Endodermal cell (in vitro differentiated cells): ENCODE results near the gene SMOC2. TPM values are rescaled to one million over a fixed set of nuclear protein-coding genes. Genes with fewer than 3 reads are reported as not detected.

Experiments
- DNase-seq: peaks from one replicate; pipeline ENCODE4 v3.0.0-alpha.2; 2017
- H3K27ac ChIP-seq: 2 replicates; pipeline ENCODE4 v1.5.1; 2013; ENCODE audit warnings: mild to moderate bottlenecking, low read depth, low read length, moderate library complexity
- H3K27me3 ChIP-seq: 2 replicates; pipeline ENCODE4 v1.6.1; 2013; ENCODE audit warnings: mild to moderate bottlenecking, low read length, moderate library complexity; ENCODE audit not compliant: insufficient read depth, control insufficient read depth, poor library complexity, severe bottlenecking
- H3K36me3 ChIP-seq: 2 replicates; pipeline ENCODE4 v1.7.0; 2013; ENCODE audit warnings: mild to moderate bottlenecking, low read length, moderate library complexity; ENCODE audit not compliant: control insufficient read depth, insufficient read depth
- H3K4me1 ChIP-seq: one replicate; pipeline ENCODE4 v1.7.0; 2013; ENCODE audit warnings: low read length; ENCODE audit not compliant: control insufficient read depth, insufficient read depth
- H3K4me3 ChIP-seq: 2 replicates; pipeline ENCODE4 v1.5.1; 2013; ENCODE audit warnings: mild to moderate bottlenecking, low read length, moderate library complexity
- H3K9ac ChIP-seq: 2 replicates; pipeline ENCODE4 v1.6.1; 2013; ENCODE audit warnings: mild to moderate bottlenecking, low read length, moderate library complexity; ENCODE audit not compliant: poor library complexity, severe bottlenecking; ENCODE audit errors: extremely low read depth
- H3K9me3 ChIP-seq: 2 replicates; pipeline ENCODE4 v1.6.1; 2013; ENCODE audit warnings: mild to moderate bottlenecking, low read length, moderate library complexity; ENCODE audit not compliant: control insufficient read depth
- H3K27ac Mint-ChIP-seq: 2 replicates; pipeline ENCODE4 v1.8.0; 2020; ENCODE audit warnings: mixed read lengths
- H3K27me3 Mint-ChIP-seq: 2 replicates; pipeline ENCODE4 v1.8.0; 2021; ENCODE audit warnings: mild to moderate bottlenecking, mixed read lengths; ENCODE audit not compliant: insufficient read depth
- H3K36me3 Mint-ChIP-seq: 2 replicates; pipeline ENCODE4 v1.8.0; 2020; ENCODE audit warnings: low read depth, mixed read lengths
- H3K4me1 Mint-ChIP-seq: 2 replicates; pipeline ENCODE4 v1.8.0; 2020; ENCODE audit warnings: mixed read lengths
- H3K4me3 Mint-ChIP-seq: 2 replicates; pipeline ENCODE4 v1.8.0; 2020; ENCODE audit warnings: mild to moderate bottlenecking, moderate library complexity, mixed read lengths
- H3K9me3 Mint-ChIP-seq: 2 replicates; pipeline ENCODE4 v1.8.0; 2020; ENCODE audit warnings: mild to moderate bottlenecking, mixed read lengths
- WGBS, 2 experiments: methylation state at CpG; one replicate each; pipeline versions ENCODE4 v1.1.5 to v1.1.7; 2013; ENCODE audit warnings: missing lambda C conversion rate in 2 of 2, mixed read lengths in 1 of 2; ENCODE audit not compliant: insufficient coverage in 1 of 2, insufficient read length in 1 of 2; 5-methylcytosine and 5-hydroxymethylcytosine counted together
- total RNA-seq, 2 donors: library from RNA; stranded (reverse); fragmentation: NEBNext Ultra II Directional in 1 of 2; extraction: Animal tissue kit (Norgen Biotek cat#: 25700) in 1 of 2; gene quantifications; 2 replicates in 1 of 2; 3 replicates in 1 of 2; pipeline ENCODE4 v1.2.1, GENCODE V29; 2021
- TF ChIP-seq, protein P1 (sequence below): fragments of 200-600 bp; sonication (generic); conservative IDR thresholded peaks from 2 replicates; pipeline ENCODE4 v1.5.0; 2021; ENCODE audit warnings: antibody characterized with exemption, mild to moderate bottlenecking

Gene SMOC2
- total RNA-seq, 2 donors from 2014 or later: 0.20 TPM; not detected in 1

DNA sequence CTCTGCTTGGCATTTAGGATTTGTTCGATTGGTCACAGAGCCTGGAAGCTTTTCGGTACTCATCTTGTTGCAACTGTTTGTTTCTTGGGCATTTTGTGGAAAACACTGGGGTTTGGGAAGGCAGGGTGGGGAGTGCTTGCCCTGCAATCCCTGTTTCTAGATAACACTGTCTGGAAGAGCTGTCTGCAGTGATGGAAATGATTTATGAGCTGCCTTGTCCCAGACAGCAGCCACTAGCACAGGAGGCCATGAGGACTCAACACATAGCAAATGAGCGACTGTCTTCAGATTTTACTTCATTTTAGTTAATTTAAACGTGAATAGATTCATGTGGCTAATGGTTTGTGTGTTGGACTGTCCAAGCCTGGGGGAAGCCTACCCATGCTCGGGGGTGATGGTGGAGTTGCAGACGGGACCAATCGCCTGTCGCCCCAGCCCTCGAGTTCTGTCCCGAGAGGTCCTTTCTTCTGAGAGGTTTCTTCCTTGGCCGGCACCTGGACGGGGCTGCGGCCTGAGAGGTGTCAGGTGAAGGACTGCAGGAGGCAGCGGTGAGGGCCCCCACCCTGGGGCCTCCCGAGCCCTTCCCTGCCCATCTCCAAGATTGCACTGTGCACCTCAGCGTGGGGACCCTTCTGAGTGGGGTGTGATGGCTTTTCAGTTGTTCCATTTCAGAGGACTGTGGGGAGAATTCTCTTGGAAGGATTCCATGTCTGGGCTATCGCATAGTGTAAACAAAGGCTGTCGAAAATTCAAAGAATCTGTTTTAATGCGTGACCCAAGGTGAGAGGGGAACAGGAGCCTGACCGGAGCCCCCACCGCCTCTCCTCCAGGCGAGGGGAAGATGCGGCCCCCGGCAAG, 55.4 kb downstream of the SMOC2 start:
- H3K4me1 ChIP-seq: no peaks in the 10 kb centered on the region
- 90 to 93% methylated on average over 15 to 24 of the region's 24 CpGs for WGBS, 2 experiments
- H3K36me3 ChIP-seq: no peaks in the 10 kb centered on the region
- Mint-ChIP-seq H3K4me1 (peaks cover 14% of the 10 kb centered on the region), H3K4me3 (no peak overlapping the region), H3K36me3 (no peaks in the 10 kb centered on the region), H3K27ac (no peak overlapping the region), H3K27me3 (peaks cover 6% of the 10 kb centered on the region), H3K9me3 (no peaks in the 10 kb centered on the region)
- H3K9me3 ChIP-seq: no peaks in the 10 kb centered on the region
- H3K4me3 ChIP-seq: no peak overlapping the region
- H3K9ac ChIP-seq: no peak overlapping the region
- no peak for DNase-seq
- no peaks in the 10 kb centered on the region for H3K27me3 ChIP-seq
- TF ChIP-seq, protein P1, sequence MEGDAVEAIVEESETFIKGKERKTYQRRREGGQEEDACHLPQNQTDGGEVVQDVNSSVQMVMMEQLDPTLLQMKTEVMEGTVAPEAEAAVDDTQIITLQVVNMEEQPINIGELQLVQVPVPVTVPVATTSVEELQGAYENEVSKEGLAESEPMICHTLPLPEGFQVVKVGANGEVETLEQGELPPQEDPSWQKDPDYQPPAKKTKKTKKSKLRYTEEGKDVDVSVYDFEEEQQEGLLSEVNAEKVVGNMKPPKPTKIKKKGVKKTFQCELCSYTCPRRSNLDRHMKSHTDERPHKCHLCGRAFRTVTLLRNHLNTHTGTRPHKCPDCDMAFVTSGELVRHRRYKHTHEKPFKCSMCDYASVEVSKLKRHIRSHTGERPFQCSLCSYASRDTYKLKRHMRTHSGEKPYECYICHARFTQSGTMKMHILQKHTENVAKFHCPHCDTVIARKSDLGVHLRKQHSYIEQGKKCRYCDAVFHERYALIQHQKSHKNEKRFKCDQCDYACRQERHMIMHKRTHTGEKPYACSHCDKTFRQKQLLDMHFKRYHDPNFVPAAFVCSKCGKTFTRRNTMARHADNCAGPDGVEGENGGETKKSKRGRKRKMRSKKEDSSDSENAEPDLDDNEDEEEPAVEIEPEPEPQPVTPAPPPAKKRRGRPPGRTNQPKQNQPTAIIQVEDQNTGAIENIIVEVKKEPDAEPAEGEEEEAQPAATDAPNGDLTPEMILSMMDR: peak; percentile 24
- H3K27ac ChIP-seq: peak overlapping the region; percentile 49

DNA sequence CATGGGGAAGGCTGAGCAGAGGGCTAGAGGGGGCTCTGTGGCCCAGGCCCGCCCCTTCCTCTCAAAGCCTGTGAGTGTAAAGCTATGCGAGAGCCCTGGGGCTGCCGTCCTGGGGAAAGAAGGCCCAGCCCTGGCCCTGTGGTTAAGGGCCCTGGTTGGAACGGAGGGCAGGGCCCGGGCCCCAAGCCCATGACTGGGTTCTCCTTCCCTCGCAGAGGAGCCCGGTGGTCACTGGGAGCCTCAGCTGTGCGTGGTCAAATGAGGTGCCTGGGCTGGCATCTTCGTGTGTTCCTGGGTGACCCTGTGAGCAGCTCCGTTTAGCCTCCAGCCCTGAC, 56.0 kb downstream of the SMOC2 start:
- peak; percentile 56 for DNase-seq
- Mint-ChIP-seq H3K36me3 (no peaks in the 10 kb centered on the region), H3K9me3 (no peaks in the 10 kb centered on the region), H3K27ac (no peak overlapping the region), H3K27me3 (peaks cover 10% of the 10 kb centered on the region), H3K4me1 (peaks cover 14% of the 10 kb centered on the region), H3K4me3 (no peak overlapping the region)
- TF ChIP-seq, protein P1: no peak
- no peaks in the 10 kb centered on the region for H3K36me3 ChIP-seq
- H3K27ac ChIP-seq: no peak overlapping the region
- no peak overlapping the region for H3K4me3 ChIP-seq
- H3K4me1 ChIP-seq: no peaks in the 10 kb centered on the region
- 90 to 91% methylated on average over 7 to 10 of the region's 10 CpGs for WGBS, 2 experiments
- H3K9ac ChIP-seq: no peak overlapping the region
- no peaks in the 10 kb centered on the region for H3K9me3 ChIP-seq
- no peaks in the 10 kb centered on the region for H3K27me3 ChIP-seq

DNA sequence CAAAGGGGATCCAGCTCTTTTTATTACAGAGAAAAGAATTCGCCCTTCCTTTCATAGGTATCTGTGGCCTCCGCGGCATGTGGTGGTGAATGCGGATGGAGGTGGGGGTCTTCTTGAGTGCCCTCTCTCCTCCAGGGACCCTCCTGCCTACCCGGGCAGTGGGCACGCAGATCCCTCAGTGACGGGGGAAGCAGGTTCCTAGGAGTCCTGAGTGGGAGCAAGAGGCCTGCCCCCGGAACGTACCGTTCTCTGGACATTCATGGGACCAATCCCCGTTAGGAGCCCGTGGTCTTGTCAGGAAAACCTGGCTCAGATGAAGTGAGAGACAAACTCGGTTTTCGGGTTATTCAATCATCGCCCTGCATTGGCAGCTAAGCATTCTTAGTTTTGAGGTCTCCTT, 56.4 kb downstream of the SMOC2 start:
- DNase-seq: no peak
- no peaks in the 10 kb centered on the region for H3K9me3 Mint-ChIP-seq
- H3K9me3 ChIP-seq: no peaks in the 10 kb centered on the region
- WGBS, 2 experiments: 95 to 98% methylated on average over 10 to 15 of the region's 15 CpGs
- H3K9ac ChIP-seq: no peak overlapping the region
- TF ChIP-seq, protein P1: no peak
- no peaks in the 10 kb centered on the region for H3K36me3 ChIP-seq
- peaks cover 14% of the 10 kb centered on the region for H3K4me1 Mint-ChIP-seq
- H3K4me1 ChIP-seq: no peaks in the 10 kb centered on the region
- no peak overlapping the region for H3K27ac ChIP-seq
- H3K4me3 ChIP-seq: no peak overlapping the region
- H3K27ac Mint-ChIP-seq: no peak overlapping the region
- H3K27me3 Mint-ChIP-seq: peaks cover 10% of the 10 kb centered on the region
- no peak overlapping the region for H3K4me3 Mint-ChIP-seq
- H3K36me3 Mint-ChIP-seq: no peaks in the 10 kb centered on the region
- H3K27me3 ChIP-seq: no peaks in the 10 kb centered on the region
